ENCODE results near the gene GLIPR1L2.
"Not testable (repeated sequence)": the region's sequence is repeated elsewhere in the genome, so short reads cannot be mapped to it uniquely, and the experiment has no call there.

Gene GLIPR1L2

DNA sequence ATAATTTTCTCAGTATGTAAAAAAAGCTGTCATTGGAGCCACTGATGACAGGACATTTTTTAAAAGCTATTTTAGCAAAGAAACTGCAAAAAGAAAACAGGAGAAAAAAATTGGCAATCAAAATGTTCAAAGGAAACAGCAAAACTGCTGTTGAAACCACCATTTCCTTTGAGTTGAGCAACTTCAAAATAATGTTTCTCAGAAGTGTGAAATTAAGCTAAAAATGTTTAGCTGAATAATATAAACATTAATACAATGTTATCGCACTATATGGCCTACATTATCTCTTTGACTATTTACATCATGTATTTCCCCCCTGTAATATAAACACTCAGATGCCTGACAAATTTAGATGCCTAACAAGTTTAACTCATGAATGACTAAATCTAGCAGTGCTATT, 66.3 kb downstream of the GLIPR1L2 start:
- TF ChIP-seq, protein P1, sequence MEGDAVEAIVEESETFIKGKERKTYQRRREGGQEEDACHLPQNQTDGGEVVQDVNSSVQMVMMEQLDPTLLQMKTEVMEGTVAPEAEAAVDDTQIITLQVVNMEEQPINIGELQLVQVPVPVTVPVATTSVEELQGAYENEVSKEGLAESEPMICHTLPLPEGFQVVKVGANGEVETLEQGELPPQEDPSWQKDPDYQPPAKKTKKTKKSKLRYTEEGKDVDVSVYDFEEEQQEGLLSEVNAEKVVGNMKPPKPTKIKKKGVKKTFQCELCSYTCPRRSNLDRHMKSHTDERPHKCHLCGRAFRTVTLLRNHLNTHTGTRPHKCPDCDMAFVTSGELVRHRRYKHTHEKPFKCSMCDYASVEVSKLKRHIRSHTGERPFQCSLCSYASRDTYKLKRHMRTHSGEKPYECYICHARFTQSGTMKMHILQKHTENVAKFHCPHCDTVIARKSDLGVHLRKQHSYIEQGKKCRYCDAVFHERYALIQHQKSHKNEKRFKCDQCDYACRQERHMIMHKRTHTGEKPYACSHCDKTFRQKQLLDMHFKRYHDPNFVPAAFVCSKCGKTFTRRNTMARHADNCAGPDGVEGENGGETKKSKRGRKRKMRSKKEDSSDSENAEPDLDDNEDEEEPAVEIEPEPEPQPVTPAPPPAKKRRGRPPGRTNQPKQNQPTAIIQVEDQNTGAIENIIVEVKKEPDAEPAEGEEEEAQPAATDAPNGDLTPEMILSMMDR (IDR thresholded peaks at IDR 0.05; ENCODE audit: low read depth, low read length): no peak
- DNase-seq (ENCODE audit: extremely low read depth, low read depth): no peak

DNA sequence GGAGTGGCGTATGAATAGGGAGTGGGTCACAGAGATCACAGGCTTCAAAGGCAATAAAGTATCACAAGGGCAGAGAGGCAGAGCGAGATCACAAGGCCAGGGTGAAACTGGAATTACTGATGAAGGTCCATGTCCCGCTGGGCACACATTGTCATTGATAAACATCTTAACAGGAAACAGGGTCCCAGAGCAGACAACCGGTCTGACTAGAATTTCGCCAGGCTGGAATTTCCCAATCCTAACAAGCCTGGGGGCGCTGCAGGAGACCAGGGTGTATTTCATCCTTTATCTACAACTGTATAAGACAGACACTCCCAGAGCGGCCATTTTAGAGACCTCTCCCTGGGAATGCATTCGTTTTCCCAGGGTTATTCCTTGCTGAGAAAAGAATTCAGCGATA, 67.0 kb downstream of the GLIPR1L2 start:
- DNase-seq (ENCODE audit: extremely low read depth, low read depth): not testable (repeated sequence)

DNA sequence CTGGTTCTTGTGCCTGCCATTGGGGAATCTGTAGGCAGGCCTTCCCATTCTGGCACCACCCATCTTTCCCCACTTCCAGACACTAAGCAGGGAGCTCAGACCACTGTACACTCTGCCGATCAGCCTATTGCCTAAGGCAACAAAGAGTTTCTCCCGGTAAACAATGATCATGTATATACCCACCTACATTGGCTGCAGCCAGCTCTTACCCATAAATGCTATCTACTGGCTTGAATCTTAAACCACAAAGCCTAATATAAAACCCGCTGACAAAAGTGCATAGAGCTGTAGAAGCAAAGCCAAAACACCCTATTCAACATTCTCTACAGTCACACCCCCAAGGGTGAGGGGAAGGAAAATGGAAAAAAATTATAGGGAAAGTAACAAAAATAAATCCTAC, 68.9 kb downstream of the GLIPR1L2 start:
- TF ChIP-seq, protein P1 (IDR thresholded peaks at IDR 0.05; ENCODE audit: low read depth, low read length): no peak
- DNase-seq (ENCODE audit: extremely low read depth, low read depth): no peak

DNA sequence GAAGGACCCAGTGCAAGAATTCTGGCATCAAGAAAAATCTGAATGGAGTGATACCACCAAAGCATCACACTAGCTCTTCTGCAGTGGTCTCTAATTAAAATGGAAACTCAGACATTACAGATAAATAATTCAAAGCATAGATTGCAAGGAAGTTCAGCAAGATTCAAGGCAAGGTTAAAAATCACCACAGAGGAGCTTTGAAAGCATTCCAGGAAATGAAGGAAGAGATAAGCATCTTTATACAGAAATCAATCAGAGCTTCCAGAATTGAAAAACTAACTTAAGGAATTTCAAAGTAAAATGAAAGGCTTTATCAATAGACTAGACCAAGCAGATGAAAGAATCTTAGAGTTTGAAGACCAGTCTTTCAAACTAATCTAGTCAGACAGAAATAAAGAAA, 69.3 kb downstream of the GLIPR1L2 start:
- TF ChIP-seq, protein P1 (IDR thresholded peaks at IDR 0.05; ENCODE audit: low read depth, low read length): no peak
- no peak for DNase-seq (ENCODE audit: extremely low read depth, low read depth)

DNA sequence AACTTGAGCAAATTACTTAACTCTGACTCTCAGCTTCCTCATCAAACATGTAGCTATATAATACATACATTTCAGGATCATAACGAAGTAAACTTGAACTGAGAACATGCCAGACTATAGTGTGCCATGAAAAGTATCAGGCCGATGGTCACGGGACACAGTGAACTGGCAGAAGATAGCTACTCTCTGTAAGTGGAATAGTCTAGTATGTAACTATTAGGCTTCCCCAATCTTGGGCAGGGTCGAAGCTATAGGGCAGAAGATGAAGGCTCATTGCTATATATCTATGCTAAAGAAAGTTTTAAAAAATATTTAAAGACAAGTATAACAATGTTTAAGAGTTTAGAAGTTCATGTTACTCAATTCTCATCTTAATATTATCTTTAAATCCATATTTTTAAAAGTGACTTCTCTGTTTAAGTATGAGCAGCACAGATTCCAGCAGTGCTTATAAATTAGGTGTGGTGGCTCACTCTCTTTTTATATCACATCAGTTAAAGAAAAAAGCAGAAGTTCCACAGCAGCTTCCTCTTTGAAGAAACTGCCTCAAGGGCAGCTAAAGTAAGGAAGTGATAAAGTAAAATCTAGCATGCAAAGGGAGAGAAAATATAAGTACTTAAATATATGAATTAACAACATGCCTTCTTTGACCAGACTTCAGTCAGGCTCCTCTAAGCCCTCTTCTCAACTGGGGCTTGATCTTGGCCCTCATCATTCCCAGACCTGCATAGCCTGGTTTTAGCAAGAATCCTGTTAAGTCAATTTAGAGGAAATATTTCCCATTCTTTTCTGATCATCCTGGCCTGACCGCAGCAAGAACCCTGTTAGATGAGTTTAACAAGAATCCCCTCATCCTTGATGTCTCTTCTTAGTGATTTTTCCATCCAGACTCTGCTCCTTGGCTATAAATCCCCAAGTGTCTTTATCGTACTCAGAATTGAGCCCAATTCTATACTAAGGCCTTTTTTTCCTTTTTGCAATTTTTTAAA, 81.3 kb downstream of the GLIPR1L2 start:
- TF ChIP-seq, protein P1 (IDR thresholded peaks at IDR 0.05; ENCODE audit: low read depth, low read length): no peak
- DNase-seq (ENCODE audit: extremely low read depth, low read depth): no peak

DNA sequence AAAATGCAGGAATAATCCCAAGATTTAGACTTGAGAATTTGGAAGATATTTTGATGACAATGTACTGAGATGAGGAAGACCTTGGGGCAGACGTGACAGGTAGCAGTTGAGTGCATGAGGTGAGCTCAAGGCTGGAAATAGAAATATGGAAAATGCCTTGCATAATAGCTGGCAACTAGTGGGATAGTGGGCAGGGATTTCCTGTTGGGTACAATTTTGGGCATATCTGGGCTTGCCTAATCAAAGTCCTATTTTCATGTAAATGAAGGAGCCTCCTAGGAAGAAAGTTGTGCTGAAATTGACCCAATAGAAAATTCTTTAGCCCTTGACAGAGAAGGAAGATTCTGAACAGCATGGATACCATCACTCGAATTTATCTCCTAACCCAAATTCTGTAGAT, 83.2 kb downstream of the GLIPR1L2 start:
- TF ChIP-seq, protein P1 (IDR thresholded peaks at IDR 0.05; ENCODE audit: low read depth, low read length): no peak
- no peak for DNase-seq (ENCODE audit: extremely low read depth, low read depth)

DNA sequence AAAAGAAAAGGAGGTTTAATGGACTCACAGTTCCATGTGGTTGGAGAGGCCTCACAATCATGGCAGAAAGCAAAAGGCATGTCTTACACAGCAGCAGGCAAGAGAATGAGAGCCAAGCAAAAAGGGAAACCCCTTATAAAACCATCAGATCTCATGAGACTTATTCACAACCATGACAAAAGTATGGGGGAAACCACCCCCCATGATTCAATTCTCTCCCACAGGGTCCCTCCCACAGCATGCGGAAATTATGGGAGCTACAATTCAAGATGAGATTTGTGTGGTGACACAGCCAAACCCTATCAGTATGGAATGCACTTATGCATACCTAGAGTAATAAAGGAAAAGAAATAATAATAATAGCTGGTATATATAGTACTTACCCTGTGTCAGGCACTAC, 85.2 kb downstream of the GLIPR1L2 start:
- no peak for DNase-seq (ENCODE audit: extremely low read depth, low read depth)
- TF ChIP-seq, protein P1 (IDR thresholded peaks at IDR 0.05; ENCODE audit: low read depth, low read length): no peak
